HEK293T (cell line): ENCODE measurements around the gene MEF2A.

ENCODE experiments used
- BHLHE40 ChIP-seq: fragments of 450-650 bp; IDR thresholded peaks from 2 replicates; pipeline ENCODE4 v1.6.1; 2016; ENCODE audit warnings: mild to moderate bottlenecking, moderate library complexity, borderline replicate concordance
- FOXK2 ChIP-seq: fragments of 450-650 bp; IDR thresholded peaks from 2 replicates; pipeline ENCODE4 v1.6.1; 2016; ENCODE audit warnings: mild to moderate bottlenecking
- FOXM1 ChIP-seq: fragments of 450-650 bp; IDR thresholded peaks from 2 replicates; pipeline ENCODE4 v1.6.1; 2017; ENCODE audit warnings: mild to moderate bottlenecking, borderline replicate concordance
- NFRKB ChIP-seq: fragments of 450-650 bp; IDR thresholded peaks from 2 replicates; pipeline ENCODE4 v1.6.1; 2016; ENCODE audit warnings: mild to moderate bottlenecking, moderate library complexity
- SP1 ChIP-seq: fragments of 450-650 bp; IDR thresholded peaks from 2 replicates; pipeline ENCODE4 v1.6.1; 2017

DNA sequence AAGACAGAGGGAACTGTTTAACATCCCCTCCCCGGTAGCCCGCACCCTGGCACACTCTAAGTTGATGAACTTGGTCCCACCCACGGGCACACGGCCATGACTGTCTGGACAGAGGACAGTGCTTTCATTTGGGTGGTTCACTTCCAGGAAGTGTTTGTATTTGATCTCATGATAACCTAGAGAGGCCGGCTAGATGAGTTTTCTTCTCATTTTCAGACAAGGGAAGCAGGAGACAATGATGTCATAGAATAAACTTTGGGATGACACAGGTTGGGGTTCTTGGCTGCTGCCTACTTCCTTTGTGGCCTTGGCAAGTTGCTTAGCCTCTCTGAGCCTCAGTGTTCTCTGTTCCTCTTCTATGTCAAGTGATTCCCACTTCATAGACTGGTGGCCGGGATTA, 183.6 kb downstream of the MEF2A start:
- no peak for TF ChIP-seq BHLHE40
- no peak for TF ChIP-seq NFRKB
- TF ChIP-seq SP1: no peak
- no peak for TF ChIP-seq FOXM1
- no peak for TF ChIP-seq FOXK2
